Caki2 (cell line): Measurements from ENCODE around the gene ZDHHC17. TPM values are rescaled to one million over a fixed set of nuclear protein-coding genes. Genes with fewer than 3 reads are reported as not detected.
A peak's percentile ranks its signal among the peaks of the same experiment; 100 is the strongest.

ENCODE experiments used
- DNase-seq: peaks from one replicate; pipeline ENCODE4 v3.0.0-alpha.2; 2015; ENCODE audit warnings: low read depth
- in situ Hi-C: cut with HindIII; loops from 2 replicates; pipeline ENCODE4 v1.10.0; 2016; ENCODE audit warnings: low sequenced_read_pairs, low pct_unique_long_range_greater_than_20kb, mixed read lengths
- total RNA-seq: library from RNA; depleted of rRNA; stranded (reverse); fragments of >200 nt; shearing (Covaris generic); gene quantifications from 2 replicates; pipeline ENCODE4 v1.2.3, GENCODE V29; 2014; ENCODE audit warnings: low replicate concordance

ZDHHC17 gene
- total RNA-seq, 1 experiment from 2014 or later = 15.7 TPM

DNA sequence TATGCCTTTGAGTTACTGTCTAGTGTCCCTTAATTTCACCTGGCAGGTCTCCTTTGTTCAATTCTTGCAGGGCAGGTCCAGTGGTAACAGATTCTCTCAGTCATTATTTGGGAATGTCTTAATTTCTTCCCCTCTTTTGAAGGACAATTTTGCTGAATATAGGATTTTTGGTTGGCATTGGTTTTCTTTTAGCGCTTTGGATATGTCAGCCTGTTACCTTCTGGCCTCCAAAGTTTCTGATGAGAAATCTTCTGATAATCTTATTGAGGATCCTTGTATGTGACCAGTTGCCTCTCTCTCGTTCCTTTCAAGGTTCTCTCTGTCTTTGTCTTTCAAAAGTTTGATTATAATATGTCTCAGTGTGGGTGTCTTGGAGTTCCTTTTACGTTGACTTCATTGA is 38.1 kb downstream of the ZDHHC17 start:
- no peak for DNase-seq
- in situ Hi-C loops = no loop called here

DNA sequence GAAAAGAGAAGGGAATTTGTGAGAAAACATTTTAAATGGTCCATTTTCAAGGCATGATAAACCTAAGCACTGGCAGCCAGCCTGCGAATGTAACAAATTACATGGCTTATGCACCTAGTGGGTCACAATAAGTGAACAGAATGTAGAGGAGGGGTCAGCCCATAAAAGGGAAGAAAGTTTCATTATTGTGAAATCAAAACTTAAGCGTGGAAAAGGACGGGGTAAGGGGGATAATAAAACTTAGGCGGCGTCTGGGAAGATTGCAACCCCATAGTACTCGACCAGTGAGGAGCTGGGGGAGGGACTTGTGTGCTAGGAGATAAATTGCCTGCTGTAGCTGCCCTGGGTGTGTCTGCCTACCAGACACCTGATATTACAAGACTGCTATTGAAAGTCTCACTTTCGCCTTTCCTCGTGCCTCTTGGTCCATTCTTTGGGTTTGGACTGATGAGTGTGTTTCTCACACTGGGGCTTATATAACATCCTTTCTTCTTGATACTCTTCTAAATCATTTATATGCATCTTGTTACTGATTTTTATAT is 40.6 kb downstream of the ZDHHC17 start:
- in situ Hi-C loops = no loop called here
- DNase-seq = no peak

DNA sequence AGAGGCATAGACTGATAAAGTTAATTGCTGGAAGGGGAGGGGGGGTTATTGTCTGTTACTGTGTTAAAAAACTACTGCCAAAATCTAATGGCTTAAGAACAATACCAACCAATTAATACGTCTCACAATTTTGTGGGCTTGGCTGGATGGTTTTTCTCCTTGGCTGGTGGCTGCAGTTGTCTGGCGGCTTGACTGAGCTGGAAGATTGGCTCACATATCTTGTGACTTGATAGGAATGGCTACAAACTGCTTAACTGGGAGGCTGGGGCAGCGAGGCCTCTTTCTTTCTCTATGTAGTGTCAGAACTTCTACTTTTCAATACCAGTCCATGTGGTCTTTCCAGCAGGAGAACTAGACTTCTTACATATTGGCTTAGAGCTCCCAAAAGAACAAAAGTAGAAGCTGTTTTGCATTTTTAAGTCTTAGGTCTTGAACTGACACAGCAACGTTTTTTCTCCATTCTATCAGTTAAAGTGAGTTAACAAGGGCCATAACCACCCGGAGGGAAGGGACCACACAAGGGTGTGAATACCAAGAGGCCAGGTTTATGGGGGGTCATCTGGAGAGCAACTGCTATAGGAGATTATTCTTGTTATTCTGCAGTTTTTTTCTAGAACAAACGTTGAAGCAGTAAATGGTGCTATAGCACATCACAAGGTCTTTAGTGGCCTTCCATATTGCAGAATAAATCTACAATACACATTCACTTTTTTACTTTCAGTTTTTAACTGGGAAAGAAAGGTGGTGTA is 46.9 kb downstream of the ZDHHC17 start:
- in situ Hi-C loops = no loop called here
- DNase-seq = no peak

DNA sequence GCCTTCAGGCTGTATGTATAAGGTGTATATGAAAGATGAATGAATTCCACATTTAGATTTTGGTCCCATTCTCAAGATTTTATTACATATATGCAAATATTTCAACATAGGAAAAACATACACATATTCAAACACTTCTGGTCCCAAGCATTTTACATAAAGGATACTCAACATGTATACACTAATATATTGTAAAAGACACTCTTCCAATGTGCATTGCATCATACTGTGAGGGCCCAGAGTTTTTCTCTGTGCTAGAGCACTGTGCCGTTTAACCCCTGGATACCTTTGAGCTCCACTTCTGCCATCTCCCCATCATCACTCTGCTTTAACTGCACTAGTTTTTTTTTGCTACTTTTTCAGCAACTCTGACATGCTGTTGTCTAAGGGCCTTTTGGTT is 48.1 kb downstream of the ZDHHC17 start:
- in situ Hi-C loops = no loop called here
- no peak for DNase-seq

DNA sequence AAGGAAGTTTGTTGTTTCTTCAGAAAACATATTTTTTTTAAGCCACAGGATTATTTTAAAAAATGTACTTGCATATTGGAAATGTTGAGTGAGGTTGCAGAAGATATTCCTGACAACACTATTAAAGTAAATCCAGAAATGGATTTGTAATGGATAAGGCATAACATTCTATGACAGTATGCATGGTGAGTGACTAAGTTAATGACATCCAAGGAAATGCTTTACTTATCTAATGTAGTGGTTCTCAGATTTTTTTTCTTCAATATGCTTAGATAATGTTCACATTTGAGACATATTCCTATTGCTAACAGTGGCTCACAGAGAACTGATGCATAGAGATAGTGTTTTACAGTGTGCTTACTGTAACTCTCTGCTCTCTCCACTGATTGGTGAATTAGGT is 49.4 kb downstream of the ZDHHC17 start:
- DNase-seq = no peak
- in situ Hi-C loops = no loop called here

GRCh38 chr12:76813972-76814371 is 50.1 kb downstream of the ZDHHC17 start:
- in situ Hi-C loops = no loop called here
- DNase-seq = no peak

DNA sequence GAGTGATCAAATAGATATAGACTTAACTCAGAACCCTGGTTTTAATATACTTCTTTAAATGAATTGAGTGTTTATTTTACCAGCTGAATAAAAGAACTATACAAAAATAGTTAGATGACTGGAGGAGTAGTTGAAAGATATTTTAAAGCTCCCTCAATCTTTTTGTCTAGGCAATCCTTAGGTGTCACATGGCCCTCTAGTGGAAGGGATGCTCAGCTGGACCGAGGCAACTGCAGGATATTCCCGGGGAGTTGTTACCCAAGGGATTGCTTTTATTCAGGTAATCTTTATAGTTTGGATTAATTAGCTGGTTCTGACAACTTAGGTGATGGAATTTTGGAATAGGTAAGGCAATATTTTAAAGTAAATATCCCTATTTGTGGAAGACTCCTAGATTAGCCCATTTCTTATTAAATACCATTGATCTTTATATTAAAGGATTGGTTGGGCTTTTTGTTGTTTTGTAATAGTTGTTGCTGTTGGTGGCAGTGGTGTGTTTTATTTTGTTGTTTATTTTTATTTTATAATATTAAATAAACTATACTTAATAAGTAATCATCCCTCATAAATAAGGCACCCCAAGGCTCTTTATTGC is 57.1 kb downstream of the ZDHHC17 start:
- in situ Hi-C loops = no loop called here
- DNase-seq = peak; percentile 16

- no peak for DNase-seq
- in situ Hi-C loops = no loop called here
These were observed 66.5 kb downstream of the ZDHHC17 start for GRCh38 chr12:76830436-76830835.

GRCh38 chr12:76836633-76837032 is 72.7 kb downstream of the ZDHHC17 start:
- in situ Hi-C loops = no loop called here
- no peak for DNase-seq

- DNase-seq = no peak
- in situ Hi-C loops = no loop called here
These were observed 83.3 kb downstream of the ZDHHC17 start for GRCh38 chr12:76847260-76847659.

DNA sequence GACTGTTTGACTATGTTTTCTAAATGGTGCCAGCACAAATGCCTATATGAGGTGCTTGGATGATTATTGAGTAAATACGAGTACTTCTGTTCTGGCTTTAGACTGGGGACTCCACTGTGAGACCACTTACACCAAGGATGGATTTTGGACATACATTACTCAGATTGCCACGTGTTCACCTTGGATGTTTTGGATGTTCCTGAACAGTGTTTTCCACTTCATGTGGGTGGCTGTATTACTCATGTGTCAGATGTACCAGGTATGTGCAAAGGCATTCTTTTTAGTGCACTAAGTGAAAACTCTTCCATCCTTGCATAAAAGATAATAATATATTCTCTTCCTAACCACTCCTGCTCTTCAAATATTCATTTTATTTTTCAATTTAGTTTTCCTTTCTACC is 84.2 kb downstream of the ZDHHC17 start:
- in situ Hi-C loops = no loop called here
- DNase-seq = no peak

DNA sequence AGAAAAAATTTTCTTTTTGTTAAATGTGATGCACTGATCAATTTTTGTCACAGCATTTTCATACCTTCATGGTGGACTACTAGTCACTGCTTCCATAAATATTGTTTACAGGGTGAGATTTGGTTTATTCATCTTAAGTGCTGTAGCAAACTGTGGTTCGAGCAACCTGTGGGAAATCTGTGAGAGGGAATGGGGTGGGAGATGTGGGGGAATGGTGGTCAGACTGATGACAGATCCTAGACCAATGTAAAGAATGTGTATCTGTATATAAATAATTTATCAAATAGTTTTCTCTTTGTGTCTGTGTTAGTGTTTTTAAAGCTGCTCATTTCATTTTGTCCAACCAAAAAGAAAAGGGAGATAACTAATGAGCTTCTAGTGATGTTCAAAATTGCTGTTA is 88.2 kb downstream of the ZDHHC17 start:
- DNase-seq = no peak
- in situ Hi-C loops = no loop called here

GRCh38 chr12:76855271-76855670 is 91.4 kb downstream of the ZDHHC17 start:
- no peak for DNase-seq
- in situ Hi-C loops = no loop called here

DNA sequence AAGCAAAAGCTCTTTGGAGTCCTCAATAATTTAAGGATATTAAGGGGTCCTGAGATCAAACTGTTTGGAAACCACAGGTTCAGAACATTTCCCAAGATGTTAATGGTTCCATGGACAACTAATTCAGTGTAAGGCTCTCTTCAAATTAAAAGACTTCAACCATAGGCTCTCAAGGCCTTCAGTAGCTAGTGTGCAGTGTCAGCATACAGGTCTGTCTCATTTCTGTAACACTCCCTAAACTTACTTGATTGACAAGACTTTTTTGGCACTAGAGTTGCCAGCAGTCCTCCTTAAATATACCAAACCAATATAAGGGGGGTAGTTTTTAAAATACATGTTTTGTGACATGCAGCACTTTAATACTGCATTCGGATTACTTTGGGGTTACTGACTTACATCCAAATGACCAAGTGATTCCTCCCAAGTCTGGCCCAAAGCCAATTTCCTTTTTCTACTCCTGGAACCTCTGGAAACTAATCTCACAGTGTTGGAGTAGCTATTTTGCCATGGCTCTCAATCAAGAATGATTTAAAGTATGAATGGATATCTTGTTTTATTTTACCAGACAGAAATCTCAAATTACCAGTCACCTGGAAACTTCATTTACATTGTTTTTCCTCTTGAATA is 92.2 kb downstream of the ZDHHC17 start:
- no peak for DNase-seq
- in situ Hi-C loops = no loop called here

DNA sequence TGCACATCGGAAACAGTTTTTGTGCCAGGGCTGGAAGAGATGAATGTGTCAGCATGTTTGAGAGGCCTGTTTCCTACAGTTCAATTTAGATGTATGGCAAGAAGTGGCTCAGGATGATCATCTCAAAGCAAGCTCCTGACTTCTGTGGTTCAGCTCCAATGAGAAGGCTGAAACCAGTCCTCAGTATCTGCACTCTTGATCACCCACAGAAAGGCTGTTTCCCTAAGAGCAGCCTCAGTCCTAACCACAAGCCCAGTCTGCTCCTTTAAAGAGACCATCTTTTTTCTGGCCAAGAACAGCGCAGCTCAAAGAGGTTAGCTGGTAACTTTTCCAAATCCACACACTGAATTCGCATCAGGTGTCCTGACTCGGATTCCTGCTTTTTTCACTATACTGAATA is 95.7 kb downstream of the ZDHHC17 start:
- in situ Hi-C loops = no loop called here
- DNase-seq = no peak

- in situ Hi-C loops = no loop called here
- DNase-seq = no peak
These were observed 96.3 kb downstream of the ZDHHC17 start for GRCh38 chr12:76860256-76860655.

- in situ Hi-C loops = no loop called here
- no peak for DNase-seq
These were observed 99.2 kb downstream of the ZDHHC17 start for GRCh38 chr12:76863005-76863670.

DNA sequence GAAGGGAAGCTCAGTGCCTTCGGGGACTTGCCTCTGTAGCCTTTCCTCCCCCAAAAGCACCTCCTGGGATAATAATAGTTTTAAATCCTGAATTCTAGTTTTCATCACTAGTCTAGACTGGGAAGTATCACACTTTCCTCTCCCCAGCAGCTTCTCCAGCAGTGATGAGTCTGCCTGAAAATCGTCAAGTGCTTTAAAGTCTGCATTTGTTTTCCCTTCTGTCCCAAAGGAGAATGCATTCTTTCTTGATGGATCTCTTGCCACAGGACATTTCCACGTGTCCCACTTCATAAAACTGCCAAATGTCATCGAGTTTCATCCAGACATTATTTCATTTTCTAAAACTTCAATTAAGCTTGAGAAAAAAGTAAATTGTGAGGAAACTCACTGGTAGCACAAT is 99.9 kb downstream of the ZDHHC17 start:
- DNase-seq = no peak
- in situ Hi-C loops = no loop called here

GRCh38 chr12:76864791-76865400 is 101.0 kb downstream of the ZDHHC17 start:
- DNase-seq = no peak
- in situ Hi-C loops = no loop called here
